HG02884 (cell line): ENCODE measurements around the gene AKT3.

Experiments used
- ATAC-seq: cut with Tn5 transposase; IDR thresholded peaks from one replicate; pipeline ENCODE4 v1.9.1; 2021; ENCODE audit warnings: mild to moderate bottlenecking, moderate library complexity; ENCODE audit not compliant: unreplicated experiment

The AKT3 gene

DNA sequence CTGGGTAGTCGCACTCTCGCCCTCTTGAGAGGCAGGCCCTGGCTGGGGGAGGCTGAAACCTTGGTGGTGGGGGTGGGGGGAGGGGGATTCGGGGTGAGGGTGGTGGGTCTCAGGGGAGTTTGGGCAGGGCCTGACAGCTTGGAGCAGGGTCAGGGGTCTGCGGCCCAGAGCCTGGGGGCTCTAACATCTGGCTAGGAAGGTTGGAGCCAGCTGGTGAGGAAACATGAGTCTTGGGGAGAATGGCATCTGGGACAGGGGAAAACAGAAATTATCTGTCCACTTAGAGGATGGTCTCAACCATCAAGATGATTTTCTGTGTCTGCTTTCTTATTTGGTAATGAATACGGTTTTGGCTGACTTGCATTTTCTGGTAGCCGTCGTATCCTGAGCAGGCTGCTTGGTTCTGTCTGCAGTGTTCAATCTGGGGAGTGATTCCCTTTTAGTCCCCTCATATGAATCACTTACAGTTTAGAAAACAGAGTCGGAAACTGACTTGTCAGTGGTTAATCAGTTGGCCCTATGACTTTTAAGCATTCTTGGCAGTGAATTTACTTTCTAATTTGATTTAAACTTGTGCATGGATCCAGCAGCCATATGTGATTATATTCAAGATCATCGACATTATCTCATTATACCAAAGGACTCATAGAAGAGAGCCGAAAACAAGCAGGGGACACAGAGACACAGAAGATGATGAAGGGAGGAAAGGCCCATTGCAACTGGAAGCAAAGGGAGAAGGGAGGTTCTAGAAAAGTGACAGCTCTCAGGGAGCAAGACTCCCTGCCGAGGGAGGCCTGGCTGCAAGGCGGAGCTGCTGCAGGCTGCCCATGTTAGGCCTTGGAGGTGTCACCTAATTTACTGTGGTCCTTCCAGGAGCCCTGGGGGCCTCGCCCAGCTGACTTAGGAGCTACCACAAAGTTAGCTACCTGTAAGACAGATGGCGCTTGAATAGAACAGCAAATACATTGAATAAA, 356.6 kb downstream of the AKT3 start:
- no peak for ATAC-seq

DNA sequence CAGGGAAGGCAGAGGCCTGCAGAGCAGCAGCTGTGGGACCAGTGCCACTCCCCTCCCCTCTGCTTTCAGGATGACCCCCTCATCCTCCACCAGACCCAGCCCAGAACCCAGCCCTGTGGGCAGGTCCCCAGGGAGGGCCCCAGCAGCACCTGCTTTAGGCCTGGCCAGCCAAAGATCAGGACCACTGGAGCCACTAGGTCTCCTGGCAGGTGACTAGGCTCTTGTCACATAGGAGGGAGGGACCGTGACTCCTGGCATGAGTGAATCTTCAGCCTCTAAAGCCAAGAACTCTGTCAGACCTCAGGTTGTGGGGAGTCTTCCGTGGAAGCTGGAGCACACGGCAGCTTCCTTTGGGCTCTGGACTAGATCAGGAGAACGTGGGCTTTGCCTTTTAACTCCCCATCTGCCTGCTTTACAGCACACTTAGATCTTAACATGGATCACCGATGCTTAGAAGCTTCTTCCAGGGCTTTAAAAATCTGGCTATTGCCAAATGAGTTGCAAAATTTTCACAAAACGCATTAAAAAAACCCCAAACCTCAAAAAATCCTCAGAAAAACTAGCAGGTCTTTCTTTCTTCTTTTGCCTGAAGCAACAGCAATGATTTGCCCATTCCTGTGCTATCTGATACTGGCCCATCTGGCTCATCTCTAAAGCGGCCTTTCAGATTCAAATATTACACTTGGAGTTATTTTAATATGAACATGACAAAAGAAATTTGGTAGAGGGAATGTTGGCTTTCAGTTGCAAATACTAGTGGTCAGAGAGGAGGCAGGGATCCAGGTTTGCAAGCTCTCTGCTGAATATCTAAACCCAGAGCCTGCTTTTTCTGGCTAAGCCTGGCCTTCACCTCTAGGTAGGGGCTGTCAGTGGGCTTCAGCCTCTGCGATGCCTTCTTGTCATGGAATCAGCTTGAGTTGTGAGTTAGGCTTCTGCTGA, 359.0 kb downstream of the AKT3 start:
- ATAC-seq: no peak

DNA sequence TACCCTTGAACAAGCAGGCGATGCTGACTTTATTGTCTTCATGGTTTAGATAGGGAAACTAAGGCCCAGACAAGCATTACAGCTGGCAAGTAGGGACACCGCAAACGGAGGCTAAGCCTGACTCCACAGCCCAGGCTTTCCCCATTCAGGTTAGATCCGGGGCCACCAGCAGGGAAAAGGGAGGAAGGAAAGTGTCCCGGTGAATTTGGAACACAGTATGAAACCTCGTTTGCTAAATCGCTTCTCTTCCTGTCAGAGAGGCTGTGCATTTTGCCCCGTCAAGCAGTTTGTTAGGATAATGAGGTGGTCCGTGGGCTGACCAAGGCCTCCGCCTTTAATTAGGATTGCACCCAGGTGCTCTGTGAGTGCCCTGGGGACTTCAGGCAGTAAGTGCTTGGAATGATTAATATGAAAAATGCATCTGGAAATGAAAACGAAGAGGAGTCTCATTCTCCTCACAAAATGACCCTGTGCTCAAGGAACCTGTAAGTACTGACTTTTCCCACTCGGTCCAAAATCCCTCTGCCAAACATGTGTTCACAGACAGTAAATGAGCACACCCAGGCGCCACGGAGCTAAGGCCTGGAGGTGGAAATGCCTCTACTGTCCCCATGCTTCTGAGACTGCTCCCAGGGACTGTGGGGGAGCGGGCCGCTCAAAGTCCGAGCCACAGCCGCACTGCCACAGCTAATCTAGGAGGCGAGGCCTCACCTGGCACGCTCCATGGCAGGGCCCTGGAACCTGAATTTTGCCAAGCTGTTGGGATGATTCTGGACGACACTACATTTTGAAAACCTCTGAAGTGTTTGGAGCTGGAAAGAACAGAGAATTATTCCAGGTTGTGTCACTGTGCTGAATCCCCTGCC, 360.1 kb downstream of the AKT3 start:
- no peak for ATAC-seq

- no peak for ATAC-seq
Measured at GRCh38 chr1:243489158-243489527, 360.9 kb downstream of the AKT3 start.

DNA sequence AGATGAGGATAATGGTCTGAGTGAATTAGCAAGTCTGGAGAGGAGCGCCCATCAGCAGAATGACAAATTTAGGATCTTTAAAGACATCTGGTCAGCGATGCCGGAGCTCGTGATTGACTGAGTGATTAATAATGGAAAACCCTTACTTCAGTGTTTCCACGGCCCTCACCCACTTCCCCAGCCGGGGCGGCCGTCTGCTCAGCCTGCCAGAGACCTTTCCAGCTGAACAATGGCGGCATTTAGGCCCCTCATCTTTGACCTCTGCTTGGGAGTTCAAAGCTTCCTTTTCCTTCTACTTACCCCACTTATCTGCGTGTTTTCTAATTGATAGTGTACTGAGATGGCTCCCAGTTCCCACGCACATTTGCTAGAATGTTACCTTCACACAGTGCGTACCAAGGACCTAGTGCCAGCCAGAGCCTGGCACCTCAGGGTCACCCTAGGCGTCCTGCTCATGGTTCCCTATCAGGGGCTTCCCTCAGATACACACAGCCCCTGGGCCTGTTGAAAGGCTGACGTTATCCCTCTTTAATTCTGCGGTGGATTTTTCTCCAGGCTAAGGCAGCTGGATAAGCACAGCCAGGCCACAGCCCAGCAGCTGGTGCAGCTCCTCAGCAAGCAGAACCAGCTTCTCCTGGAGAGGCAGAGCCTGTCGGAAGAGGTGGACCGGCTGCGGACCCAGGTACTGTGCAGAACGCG, 361.4 kb downstream of the AKT3 start:
- ATAC-seq: no peak

GRCh38 chr1:243487649-243488227, 362.3 kb downstream of the AKT3 start:
- no peak for ATAC-seq

DNA sequence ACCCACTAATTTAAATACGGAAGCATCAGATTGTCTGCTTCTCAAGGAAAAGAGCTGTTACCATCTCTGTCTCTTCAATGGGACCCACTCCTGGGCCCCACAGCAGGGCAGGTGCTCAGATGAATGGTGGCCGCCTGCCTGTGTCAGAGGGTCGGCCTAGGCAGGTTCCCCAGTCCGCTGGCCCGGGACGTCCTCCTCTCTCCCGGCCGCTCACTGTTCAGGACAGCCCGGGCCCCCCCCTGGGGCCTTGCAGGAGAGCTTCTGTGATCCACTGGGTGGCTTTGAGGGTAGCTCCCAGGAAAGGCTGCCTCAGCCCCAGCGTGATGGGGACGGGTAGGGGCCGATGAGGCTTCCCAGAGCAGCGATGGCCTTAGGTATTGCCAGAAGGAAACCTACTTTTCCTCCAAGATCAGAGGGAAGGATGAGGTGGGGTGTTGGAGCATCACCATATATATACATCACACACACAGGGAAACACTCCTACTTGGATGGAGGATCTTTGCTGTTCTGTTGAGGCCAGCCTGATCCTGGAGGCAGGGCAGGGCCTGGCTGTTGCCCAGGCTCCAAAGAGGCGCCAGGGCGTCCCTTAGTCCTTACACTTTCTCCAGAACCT, 362.9 kb downstream of the AKT3 start:
- no peak for ATAC-seq

- ATAC-seq: no peak
Measured at GRCh38 chr1:243483952-243484351, 366.1 kb downstream of the AKT3 start.

- ATAC-seq: no peak
Measured at GRCh38 chr1:243483071-243483771, 366.8 kb downstream of the AKT3 start.

DNA sequence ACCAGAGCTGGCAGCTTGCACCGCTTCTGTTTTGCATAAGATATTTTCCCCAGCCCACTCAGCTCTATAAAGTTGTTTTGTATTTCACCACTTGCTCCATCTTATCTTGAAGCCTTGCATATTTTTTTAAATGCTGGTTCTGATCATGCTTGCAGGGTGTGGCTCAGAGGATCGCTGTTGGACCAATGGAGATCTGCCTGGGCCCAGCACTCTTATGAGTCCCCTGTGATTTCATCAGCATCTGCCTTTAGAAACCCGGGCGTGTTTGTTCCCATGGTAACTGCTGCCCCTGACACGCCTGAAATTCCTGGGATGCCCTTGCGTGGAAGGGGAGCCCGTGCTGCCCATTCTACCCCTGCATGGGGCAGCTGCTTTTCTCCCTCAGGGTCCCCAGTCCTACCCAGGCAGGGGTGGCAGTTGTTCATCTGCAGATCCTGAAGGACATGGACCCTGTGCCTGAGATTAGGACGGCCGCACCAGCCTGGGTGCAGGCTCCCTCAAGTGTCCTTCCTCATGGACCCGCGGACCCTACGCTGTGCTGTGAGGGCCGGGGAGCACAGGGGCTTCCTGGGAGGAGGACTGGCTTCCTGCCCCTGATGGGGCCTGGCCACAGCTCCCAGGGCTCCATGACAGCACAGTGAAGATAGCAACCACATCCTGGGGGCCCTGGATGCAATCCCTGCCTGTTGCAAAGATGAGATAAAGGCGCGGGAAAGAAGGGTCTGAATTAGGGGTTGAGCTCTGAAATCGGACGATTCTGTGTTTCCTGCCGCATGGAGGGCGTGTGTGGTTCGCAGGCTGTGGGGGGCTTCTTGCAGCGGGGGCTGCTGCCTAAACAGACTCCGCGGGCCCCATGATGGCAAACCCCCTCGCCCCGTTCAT, 367.7 kb downstream of the AKT3 start:
- ATAC-seq: no peak

DNA sequence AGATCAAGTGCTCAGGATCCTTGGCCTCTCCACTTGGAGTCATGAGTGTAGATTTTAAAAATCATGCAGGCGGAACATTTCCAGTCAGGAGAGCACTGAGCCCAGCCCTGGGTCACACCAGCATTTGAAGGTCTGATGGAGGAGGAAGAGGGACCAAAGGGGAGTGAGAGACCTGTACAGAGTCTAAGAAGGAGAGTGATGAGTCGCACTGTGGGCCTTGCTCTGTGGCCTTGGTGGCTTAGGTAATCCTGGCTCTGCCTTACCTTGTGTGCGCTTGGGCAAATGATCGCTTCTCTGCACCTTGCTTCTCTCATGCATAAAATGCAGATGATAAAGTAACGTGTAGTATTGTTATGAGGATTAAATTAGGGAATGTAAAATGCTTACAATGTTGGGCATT, 368.9 kb downstream of the AKT3 start:
- no peak for ATAC-seq

DNA sequence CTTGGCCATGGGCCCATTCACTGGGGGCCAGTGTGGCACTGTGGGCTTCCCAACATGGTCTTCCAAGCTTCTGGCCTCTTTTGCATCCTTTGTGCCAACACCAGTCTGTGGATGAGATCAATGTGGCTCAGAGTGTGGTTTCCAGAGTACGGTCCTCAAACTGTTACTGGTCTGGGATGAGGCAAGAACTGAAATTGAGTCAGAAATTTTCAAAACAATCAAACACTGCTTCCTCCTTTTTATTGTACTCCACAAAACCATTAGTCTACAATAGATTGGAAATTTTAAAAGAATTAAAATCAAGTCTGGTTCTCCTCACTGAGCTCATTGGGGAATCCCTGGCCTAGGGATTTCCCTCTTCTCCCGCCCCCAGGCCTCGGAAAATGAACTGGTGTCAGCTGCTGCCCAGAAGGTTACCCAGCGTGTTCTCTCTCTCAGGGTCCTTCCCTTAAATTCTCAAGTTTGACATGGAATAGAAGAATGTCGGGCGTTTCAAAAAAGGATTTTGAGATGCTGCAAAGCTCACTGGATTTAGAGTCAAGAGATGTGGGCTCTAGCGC, 372.2 kb downstream of the AKT3 start:
- no peak for ATAC-seq

- ATAC-seq: no peak
Measured at GRCh38 chr1:243475966-243476365, 374.1 kb downstream of the AKT3 start.

GRCh38 chr1:243474906-243475305, 375.1 kb downstream of the AKT3 start:
- ATAC-seq: no peak

DNA sequence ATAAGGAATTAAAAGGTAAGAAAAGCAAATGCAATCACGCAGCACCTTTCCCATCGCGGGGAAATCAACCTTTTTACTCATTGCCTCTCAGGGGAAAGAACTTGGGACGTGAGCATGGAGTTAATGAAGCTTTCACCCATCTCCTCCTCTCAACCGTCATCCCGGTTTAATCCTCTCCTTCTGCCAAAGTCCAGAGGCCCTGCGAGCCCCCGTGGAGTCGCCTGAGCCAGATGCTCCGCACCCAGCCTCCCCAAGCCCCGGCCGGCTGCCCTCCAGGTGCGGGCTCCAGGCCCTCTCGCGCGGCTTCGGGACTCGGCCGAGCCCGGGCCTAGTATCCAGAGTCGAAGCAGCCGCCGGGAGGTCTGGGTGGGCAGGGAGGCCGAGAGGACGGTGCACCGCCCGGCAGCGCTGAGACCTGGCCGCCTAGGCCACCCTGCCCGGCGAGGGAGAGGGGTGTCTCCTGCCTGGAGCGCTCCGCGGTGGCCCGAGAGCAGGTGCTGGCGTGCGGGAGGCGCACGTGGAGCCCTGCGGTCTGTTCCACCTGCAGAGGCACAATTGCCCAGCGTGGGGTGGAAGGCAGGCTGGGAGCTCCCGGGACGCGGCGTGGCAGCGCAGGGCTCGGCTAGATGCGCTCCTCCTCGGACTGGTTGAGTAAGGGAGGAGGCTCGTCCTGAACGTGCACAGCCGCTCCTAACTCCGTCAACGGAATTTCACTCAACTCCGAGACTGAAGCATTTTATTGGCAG, 375.7 kb downstream of the AKT3 start:
- ATAC-seq: no peak

- ATAC-seq: no peak
Measured at GRCh38 chr1:243473227-243474135, 376.6 kb downstream of the AKT3 start.
